IPS-11a (cell line): ENCODE results near the gene ECT2L.
A peak's percentile ranks its signal among the peaks of the same experiment; 100 is the strongest.

Experiments
- H3K4me3 ChIP-seq: one replicate; pipeline ENCODE4 v1.5.1; 2013; ENCODE audit warnings: low read depth, low read length, control low read depth

ECT2L gene, protein sequence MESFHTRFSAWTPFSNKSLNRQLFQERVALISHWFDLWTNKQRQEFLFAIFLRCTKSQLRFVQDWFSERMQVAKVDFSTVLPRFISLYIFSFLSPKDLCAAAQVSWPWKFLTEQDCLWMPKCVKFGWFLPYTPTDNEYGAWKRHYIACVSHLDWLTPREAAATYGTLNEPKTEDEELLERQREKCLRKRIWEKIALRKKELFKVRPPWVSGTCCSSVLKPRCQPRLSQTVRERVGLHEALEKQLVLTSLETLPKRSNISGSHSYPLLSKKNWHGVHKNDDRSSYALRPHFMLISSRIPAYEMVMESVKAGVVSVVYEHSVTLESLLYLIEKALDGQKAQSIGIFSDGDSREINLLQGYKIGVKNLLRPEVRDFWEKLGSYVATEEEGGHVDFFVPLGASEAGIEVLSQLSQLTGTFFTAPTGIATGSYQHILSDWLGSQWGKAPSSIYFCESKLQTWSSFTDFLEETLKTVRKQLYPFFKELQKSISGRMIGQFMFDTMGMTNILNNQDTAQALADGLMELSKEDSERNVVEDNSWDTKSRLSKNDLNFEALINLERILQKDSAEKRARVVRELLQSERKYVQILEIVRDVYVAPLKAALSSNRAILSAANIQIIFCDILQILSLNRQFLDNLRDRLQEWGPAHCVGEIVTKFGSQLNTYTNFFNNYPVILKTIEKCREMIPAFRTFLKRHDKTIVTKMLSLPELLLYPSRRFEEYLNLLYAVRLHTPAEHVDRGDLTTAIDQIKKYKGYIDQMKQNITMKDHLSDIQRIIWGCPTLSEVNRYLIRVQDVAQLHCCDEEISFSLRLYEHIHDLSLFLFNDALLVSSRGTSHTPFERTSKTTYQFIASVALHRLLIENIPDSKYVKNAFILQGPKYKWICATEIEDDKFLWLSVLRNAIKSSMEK

DNA sequence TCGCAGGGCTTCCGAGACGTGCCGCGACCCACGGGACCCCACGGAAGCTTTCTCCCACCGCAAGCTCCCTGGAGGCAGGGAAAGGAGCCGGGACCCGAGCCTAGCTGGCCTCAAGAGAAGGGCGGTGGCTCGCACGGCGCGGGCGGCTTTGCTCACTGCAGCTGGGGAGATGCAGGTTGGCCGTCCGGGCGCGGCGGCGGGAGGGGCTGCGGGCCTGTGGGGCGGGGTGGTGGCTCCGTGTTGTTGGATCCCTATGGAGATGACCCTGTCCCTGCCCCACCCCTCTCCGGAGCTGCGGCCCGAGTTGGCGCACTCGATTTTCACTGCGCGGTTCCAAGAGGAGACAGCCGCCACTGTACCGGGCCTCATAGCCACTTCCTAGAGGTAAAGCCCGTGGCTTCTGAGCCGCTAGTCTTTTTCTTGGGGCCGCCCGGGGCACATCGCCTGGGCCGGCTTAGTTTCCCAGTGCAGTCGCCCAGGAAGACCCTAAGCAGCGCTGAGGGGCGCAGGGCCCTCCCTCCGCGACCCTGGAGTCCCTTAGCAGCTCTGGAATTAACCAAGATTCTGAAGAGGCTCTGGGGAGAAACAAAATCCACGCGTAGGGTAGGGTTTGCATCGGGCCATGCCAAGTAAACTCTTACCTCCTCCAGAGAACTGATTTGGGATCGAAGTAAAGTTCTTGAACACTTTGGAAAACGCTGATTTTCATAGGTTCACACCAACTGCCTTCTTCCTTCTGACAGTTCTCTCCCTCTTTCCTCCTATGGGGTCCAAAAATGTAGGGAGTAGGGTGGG lies at the start of gene ECT2L:
Gene ECT2L (plus strand): TSS at position 279 of the 795 bp plus-strand sequence. CDS start 17,188 bp downstream, outside the sequence.
- H3K4me3 ChIP-seq, result peak within 1 kb of the TSS; percentile 42

DNA sequence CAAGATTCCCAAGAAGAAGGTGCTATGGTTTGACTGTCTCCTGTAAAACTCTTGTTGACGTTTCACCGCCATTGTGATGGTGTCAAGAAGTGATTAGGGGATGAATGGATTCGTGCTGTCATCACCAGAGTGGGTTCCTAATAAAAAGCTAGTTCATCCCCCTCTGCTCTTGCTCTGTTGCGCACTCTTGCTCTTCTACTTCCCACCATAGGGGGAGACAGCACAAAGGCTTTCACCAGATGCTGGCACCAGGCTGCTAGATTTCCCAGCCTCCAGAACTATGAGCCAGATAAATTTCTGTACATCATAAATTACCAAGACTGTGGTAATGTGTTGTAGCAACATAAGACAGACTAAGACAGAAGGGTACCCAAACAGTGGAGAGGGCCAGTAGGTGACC lies 43.9 kb upstream of the ECT2L start:
- no peak overlapping the region for H3K4me3 ChIP-seq

DNA sequence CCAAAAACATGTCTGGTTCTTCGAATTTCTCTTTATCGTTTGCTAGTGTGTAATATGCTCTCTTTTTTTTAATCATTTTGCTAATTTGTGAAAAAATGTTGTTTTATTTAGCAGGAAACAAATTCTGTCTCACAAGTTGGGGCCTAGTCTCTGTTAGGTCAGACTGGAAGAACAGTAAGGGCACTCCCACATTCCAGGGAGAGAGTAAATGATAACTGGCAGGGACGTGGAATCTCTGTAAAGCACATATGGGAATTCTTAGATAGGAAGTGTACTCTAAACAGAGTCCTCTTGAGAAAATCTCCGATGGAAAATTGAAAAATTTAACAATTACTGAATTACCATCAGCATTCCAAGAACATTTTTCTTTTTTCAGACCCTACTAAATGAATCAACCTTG lies 38.8 kb upstream of the ECT2L start:
- H3K4me3 ChIP-seq, result no peak overlapping the region

DNA sequence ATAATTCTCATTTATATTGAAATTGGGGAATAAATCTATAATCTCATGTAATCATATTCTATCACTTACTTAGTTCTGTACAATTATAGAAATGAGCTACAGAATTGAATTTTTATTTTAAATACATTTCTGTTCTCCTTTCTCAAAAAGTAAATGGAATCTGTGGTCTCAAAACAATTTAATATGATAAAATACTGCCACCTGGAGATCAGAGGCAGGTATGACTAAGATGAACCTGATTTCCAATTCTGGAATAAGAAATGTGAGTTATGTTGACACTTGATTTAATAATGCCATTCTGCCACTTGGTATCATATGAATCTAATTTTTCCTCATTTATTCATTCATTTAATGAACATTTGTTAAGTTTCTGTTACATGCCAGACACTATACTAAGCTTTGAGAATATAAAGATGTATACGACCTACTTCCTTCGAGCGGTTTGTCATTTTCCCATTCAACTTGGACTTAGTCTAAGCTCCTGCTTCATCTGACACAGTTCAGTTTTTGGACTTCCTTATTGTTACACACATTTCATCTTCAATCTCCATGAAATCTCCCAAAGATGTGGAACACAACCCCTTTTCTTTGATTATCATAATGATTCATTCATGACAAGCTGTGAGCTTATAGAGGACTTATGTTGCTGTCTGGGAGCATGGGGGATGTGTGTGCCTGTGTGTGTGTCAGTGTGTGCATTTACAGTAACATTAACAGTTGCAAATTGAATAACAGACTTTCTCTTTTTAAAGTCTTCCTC lies 29.8 kb upstream of the ECT2L start:
- H3K4me3 ChIP-seq, result no peak overlapping the region

DNA sequence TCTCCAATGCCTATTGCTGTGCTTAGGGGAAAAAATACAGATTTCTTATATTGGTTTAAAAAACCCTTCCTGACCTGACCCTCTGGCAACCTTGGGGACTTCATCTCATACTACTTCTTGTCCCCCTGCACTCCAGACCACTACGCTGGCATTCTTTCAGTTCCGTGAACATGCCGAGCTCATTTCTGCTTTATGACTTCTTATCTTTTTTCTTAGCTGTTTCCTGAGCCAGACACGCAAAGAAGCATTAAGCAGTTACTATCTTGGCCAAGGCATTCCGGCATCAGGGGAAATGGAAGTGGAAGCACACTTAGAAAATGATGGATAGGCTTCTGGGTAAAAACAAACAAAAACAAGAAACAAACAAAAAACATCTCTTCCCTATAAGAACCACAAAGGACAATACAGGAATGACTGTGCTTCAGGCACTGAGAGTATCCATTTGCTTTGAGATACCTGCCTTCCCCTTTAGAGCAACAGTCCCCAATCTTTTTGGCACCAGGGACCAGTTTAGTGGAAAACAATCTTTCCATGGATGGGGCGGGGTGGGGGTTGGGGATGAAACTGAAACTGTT lies 26.7 kb upstream of the ECT2L start:
- no peak overlapping the region for H3K4me3 ChIP-seq

DNA sequence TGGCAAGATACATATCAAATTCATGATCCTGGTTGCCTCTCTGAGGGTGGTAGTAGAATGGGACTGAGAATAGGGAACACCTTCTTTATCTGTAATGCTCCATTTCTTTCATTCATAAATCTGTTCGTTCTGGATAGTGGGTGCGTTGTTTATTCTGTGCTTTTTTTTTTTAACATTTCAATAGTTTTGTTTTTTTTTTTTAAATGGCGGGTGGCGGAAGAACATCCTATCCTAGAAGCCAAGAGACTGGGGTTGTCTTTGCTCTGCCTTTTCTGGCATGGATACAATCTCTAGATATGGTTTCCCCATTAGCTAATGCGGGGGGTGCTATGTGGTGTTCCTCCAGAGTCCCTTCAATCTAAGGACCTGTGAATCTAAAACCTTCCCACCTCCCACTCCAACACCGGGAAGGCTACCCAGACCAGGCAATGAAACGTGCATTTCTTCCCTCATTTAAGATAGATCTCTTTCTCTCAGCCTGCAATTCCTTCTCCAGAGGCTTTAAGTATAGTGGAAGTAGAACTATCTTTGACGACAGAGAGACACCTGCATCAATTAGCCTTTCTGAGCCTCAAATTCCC lies 23.2 kb upstream of the ECT2L start:
- H3K4me3 ChIP-seq, result peak overlapping the region; percentile 70

DNA sequence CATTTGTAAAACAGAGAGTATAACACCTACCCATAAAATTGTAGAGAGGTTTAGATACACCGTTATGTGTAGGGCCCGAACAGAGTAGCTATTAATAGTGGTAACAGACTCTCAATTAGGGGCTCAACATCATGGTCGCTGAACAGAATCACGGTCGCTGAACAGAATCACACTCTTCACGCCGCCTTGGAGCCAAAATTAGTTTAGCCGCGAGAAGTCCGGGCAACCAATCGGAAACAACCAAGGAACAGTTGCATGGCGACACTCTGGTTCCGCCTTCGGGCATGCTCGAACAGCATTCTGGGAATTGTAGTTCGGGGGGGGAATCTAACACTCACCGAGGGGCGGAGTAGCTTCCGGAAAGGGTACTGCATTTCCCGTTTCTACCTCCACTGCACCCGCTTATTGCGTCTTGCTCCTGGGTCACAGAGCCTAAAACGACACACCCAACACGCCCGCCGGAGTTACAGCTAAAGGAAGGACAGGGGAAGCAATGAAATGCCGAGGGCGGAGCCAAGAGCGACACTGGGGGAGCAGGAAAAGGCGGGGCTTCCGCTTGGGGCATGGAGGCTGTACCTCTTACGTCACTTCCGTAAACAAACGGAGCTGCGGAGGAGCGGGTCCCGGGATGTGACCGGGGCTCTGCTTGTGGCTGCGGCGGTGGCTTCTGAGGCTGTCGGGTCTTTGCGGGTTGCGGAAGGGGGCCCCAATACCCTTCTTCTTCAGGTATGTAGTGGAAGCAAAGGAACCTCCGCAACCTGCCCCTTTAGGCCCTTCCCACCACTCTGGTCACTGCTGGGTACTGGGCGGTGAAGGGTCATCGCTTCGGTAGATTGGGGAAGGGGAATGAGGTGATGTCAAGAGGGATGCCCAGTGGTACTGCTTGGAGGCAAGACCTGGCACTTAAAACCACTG lies 22.5 kb upstream of the ECT2L start, which contains the start of gene CCDC28A:
Gene CCDC28A (plus strand): TSS at position 593 of the 915 bp plus-strand sequence. CDS start 2,352 bp downstream, outside the sequence.
- peak within 1 kb of the TSS; percentile 70 for H3K4me3 ChIP-seq

DNA sequence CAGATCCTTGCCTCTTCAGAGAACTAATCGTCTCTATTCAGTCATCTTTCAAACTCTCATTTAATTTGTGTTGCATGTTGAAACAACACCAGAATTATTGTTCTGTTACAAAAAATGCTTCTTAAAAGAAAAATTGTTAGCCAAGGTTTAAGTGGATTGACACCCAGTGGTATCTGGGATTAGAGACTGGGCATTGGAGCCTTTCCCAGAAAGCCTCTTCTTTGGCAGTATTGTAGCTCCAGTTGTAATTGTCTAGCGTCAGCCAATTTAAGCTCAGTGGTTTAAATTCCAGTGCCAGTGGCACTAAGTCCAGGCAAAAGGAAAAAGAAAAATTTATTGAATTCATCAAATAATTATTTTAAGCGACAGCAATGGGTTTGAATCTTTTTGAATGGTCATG lies 21.5 kb upstream of the ECT2L start:
- H3K4me3 ChIP-seq, result peak overlapping the region; percentile 70

DNA sequence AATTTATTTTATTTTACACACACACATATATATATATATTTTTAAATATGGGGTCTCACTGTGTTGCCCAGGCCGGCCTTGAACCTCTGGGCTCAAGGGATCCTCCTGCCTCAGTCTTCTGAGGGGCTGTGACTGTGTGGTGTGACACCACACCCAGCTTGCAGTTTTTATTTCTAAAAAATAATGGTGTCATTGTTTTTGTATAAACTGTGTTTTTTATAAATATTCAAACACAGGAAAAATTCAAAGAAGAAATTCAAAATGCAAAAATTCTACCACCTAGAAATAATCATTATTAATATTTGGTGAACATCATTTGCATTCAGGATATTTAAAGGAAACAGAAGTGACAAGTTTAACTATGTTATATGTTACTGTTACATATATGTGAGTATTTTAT lies 19.2 kb upstream of the ECT2L start:
- H3K4me3 ChIP-seq, result no peak overlapping the region

DNA sequence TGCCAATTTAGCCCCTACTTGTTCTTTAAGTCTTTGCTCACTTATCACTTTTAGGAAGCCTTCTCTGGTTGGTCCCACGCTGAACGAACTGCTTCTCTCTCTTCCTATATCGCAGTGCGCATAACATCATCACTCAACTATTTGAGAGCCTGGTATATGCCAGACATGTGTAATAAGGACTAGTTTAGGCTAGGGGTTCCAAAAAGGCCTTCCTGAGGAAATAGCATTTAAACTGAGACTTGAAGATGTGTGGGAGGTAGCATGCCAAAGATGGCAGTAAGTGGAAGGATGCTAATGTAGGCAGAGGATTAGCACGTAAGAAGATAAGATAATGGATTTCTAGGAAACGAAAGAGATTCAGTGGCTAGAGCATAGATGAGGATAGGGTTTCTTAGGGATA lies 17.6 kb upstream of the ECT2L start:
- H3K4me3 ChIP-seq, result no peak overlapping the region

DNA sequence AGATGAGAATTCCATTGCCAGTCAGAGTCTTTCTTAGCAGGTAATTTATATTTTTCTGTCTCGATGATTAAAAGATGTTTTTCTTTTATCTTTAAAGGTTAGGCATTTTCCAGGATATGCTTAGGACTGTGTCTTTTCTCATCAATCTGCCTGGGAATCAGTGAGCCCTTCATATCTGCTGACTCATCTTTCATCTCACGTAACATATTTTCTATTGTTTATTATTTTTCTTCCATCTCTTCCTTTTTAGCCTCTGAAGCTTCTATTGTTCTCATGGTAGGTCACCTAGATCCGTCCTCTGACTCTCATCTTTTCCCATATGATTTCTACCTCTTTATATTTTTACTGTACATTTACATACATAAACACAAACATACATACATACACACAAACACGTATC lies 13.6 kb upstream of the ECT2L start:
- H3K4me3 ChIP-seq, result no peak overlapping the region

DNA sequence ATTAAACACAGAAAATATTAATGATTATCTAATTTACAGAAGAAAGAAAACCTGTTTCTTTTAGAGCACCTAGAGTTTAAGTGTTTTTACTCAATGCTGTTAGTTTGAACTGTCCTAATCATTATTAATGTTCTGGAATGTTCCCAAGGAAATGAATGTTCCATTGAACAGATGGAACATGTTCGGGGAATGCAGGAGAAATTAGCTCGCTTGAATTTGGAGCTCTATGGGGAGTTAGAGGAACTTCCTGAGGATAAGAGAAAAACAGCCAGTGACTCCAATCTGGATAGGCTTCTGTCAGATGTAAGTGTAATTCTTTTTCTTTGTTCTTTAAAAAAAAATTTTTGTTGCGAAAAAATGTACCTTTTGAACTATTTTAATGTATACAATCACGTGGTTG lies 10.8 kb upstream of the ECT2L start:
- H3K4me3 ChIP-seq, result no peak overlapping the region

DNA sequence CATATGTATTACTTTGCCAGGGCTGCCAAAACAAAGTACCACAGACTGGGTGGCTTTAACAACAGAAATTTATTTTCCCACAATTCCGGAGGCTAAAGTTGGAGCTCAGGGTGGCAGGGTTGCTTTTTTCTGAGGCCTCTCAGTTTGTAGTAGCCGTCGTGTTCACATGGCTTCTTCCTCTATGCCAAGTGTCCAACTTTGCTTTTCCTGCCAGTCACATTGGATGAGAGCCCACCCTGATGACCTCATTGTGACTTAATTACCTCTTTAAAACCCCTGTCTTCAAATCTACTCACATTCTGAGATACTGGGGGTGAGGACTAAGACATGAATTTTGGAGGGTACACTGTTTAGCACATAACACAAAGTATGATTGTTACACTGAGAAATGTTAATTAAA lies 9.9 kb upstream of the ECT2L start:
- no peak overlapping the region for H3K4me3 ChIP-seq

DNA sequence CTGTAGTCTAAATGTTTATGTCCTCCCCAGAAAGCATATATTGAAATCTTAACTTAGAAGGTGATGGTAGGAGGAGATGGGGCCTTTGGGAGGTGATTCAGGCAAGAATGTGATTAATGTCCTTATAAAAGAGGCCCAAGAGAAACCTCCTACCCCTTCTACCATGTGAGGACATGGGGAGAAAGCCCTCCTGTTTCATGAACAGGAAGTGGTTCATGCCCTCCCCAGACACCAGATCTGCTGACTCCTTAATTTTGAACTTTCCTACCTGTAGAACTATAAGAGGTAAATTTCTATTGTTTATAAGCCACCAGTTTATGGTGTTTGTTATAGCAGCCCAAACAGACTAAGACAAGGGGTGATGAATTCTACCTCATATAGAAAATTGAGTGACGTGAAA lies 8.7 kb upstream of the ECT2L start:
- no peak overlapping the region for H3K4me3 ChIP-seq

DNA sequence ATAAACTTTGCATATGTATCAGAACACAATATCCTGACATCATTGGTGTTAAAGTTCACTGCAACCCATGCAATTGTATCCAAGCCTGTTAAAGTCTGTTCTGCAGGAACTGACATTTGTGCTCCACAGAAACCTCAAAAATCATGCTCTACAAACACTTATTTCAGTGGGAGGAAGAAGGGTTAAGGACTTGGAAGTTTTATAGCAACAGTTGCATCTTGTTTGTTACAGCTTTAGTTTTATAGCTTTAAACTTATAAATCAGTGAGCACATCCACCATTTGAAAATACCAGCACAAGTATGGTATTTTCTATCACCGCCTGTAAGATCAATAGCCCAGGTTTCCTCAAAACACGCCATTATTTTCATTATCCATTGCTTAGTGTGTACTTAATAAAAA lies 884 bp downstream of the ECT2L start:
- no peak overlapping the region for H3K4me3 ChIP-seq

DNA sequence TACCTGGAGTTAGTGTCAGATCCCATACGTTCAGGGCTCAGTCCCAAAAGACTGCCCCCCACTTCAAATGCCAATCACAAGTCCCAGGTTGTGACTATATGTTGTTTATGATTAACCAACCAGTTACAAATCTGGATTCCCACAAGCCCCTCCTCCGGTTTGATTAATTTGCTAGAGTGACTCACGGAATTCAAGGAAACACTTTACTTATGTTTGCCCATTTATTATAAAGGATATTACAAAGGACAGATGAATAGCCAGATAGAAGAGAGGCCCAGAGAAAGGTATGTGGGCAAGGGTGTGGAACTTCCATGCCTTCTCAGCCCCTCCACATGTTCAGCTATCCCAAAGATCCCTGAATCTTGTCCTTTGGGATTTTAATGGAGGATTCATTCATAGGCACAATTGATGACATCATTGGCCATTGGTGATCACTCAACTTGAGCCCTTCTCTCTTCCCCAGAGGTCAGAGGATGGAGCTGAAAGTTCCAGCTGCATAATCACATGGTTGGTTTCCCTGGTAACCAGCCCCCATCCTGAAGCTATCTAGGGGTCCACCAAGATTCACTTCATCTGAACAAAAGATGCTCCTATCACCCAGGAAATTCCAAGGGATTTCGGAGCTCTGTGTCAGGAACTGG lies 2.0 kb downstream of the ECT2L start:
- H3K4me3 ChIP-seq, result no peak overlapping the region

DNA sequence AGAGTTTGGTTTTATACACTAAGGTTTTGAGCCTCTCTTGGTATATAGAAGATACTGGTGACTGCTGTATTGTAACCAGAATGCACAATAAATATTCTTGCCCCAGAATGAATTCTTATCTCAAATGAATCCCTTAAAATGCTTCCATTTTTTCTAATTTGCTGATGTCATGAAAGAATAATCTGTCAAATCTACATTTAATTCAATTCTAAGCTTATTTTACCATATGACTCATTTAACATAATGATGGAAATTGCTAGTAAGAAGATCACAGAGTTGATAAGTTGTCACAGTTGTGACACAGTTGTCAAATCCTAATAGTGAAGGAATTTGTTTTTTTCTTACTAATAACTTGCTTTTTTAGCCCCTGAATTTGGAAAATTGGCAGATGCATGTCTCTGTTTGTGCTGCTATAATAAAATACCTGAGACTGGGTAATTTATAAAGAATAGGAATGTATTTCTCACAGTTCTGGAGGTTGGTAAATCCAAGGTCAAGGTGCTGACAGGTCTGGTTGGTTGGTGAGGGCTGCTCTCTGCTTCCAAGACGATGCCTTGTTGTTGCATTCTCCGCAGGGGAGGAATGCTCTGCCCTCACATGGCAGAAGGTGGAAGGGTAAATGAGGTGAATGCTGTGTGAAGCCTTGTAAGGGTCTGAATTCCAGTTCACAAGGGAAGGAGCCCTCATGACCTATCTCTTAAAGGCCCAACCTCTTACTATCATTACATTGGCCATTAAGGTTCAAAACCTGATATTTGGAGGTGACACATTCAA lies 4.7 kb downstream of the ECT2L start:
- no peak overlapping the region for H3K4me3 ChIP-seq
